Psoas muscle (tissue), 8 donors: ENCODE data around the gene KRT72. TPM values are rescaled to one million over a fixed set of nuclear protein-coding genes. Genes with fewer than 3 reads are reported as not detected.

Experiments used
- ATAC-seq, 4 donors: fragments of 200-7000 bp; cut with Tn5 transposase; one replicate each; pipeline ENCODE4 v1.9.1; 2020; ENCODE audit warnings: moderate library complexity in 3 of 4, mild to moderate bottlenecking in 2 of 4
- DNase-seq, 2 donors: peaks; one replicate each; pipeline ENCODE4 v3.0.0-alpha.2; 2020
- H3K27ac ChIP-seq: fragments of 200-600 bp; one replicate; pipeline ENCODE4 v1.8.0; 2022
- H3K27me3 ChIP-seq, 3 donors: fragments of 200-600 bp in 1 of 3; one replicate each; pipeline versions ENCODE4 v1.6.1 to v1.8.0; 2013 to 2022; ENCODE audit warnings: low read length in 2 of 3, mild to moderate bottlenecking in 2 of 3, moderate library complexity in 1 of 3; ENCODE audit not compliant: insufficient read depth in 3 of 3
- H3K36me3 ChIP-seq, 2 donors: fragments of 200-600 bp in 1 of 2; one replicate each; pipeline versions ENCODE4 v1.6.1 to v1.8.0; 2013 to 2022; ENCODE audit warnings: low read depth in 1 of 2, mild to moderate bottlenecking in 1 of 2, moderate library complexity in 1 of 2; ENCODE audit not compliant: insufficient read depth in 1 of 2
- H3K4me1 ChIP-seq: fragments of 200-600 bp; one replicate; pipeline ENCODE4 v1.8.0; 2022
- H3K4me3 ChIP-seq: fragments of 200-600 bp; one replicate; pipeline ENCODE4 v1.8.0; 2022; ENCODE audit warnings: mild to moderate bottlenecking
- H3K9me3 ChIP-seq: fragments of 200-600 bp; one replicate; pipeline ENCODE4 v1.8.0; 2022
- CTCF ChIP-seq: fragments of 200-600 bp; IDR thresholded peaks from one replicate; pipeline ENCODE4 v1.8.0; 2022; ENCODE audit warnings: antibody characterized with exemption
- WGBS, 3 donors: extraction: QIAGEN DNeasy Blood & Tissue Kit; methylation state at CpG; one replicate each; pipeline versions ENCODE4 v1.1.6 to v1.1.7; 2013; 5-methylcytosine and 5-hydroxymethylcytosine counted together
- intact Hi-C, 2 donors: fragments of 100-400 bp; cut with DNase I; formaldehyde crosslinking; loops; one replicate each; pipeline versions ENCODE4 v1.11.0 to v1.14.2; 2022
- polyA plus RNA-seq, 3 donors: library from polyadenylated mRNA; stranded (reverse); fragments of 200-250 nt; gene quantifications; one replicate each; pipeline ENCODE4 v1.2.3, GENCODE V29; 2013
- total RNA-seq, 4 donors: library from RNA; stranded (reverse); fragmentation: NEBNext Ultra II Directional in 2 of 4; extraction: Animal tissue kit (Norgen Biotek cat#: 25700) in 2 of 4; gene quantifications; one replicate each; pipeline versions ENCODE4 v1.2.1 to v1.2.4, GENCODE V29; 2021 to 2023
- donor health status: healthy with polysubstance abuse.
- donor health status: DM: no; HTN: no; CAD: no; lungs with moderate emphysema.
- donor health status: Bipolar disorder and iron deficiency.
- donor health status: healthy.
- donor health status: DM: yes; HTN: yes; CAD: no.
- donor health status: DM: no; HTN: no; CAD: no.
- donor health status: DM: no; HTN: no; CAD: no.
- donor health status: DM: yes; HTN: yes; CAD: no.

The KRT72 gene
- total and polyA plus RNA-seq, 7 donors, result not detected

GRCh38 chr12:52616680-52617402 lies 15.6 kb upstream of the KRT72 start:
- Histone ChIP-seq H3K27me3 (peaks cover 0 to 3% (median 0%) of the 10 kb centered on the region in 3 donors), H3K4me1 (no peaks in the 10 kb centered on the region), H3K9me3 (no peaks in the 10 kb centered on the region), H3K4me3 (no peak overlapping the region), H3K27ac (no peak overlapping the region), H3K36me3 (no peaks in the 10 kb centered on the region)
- intact Hi-C loops, result no loop called here
- 79 to 87% (median 79%) methylated on average over 10 of the region's 10 CpGs for WGBS, 3 donors
- ATAC-seq (no peak), DNase-seq (no peak)
- TF ChIP-seq CTCF, result no peak

DNA sequence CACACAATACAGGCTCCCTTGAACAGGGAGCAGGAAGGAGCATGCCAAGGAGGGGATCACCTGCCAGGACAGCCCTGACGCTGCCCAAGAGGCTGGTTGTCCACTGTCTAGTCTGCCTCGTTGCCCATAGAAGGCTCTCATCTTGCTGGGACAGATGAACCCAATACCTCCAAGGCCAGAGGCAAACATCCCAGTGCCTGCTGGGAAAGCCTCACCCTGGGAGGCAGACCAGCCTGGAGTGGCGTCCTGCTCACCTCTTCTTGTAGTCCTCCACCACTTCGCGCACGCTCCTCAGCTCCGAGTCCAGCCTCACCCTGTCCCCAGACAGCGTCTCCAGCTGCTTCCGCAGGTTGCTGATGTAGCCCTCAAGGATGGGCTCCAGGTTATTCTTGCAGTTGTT lies 14.6 kb upstream of the KRT72 start:
- Histone ChIP-seq H3K4me3 (no peak overlapping the region), H3K36me3 (no peaks in the 10 kb centered on the region), H3K27me3 (no peaks in the 10 kb centered on the region), H3K27ac (no peak overlapping the region), H3K4me1 (no peaks in the 10 kb centered on the region), H3K9me3 (no peaks in the 10 kb centered on the region)
- TF ChIP-seq CTCF, result no peak
- intact Hi-C loops, result no loop called here
- DNase-seq (no peak), ATAC-seq (no peak)
- 76 to 87% (median 79%) methylated on average over 9 of the region's 9 CpGs for WGBS, 3 donors

DNA sequence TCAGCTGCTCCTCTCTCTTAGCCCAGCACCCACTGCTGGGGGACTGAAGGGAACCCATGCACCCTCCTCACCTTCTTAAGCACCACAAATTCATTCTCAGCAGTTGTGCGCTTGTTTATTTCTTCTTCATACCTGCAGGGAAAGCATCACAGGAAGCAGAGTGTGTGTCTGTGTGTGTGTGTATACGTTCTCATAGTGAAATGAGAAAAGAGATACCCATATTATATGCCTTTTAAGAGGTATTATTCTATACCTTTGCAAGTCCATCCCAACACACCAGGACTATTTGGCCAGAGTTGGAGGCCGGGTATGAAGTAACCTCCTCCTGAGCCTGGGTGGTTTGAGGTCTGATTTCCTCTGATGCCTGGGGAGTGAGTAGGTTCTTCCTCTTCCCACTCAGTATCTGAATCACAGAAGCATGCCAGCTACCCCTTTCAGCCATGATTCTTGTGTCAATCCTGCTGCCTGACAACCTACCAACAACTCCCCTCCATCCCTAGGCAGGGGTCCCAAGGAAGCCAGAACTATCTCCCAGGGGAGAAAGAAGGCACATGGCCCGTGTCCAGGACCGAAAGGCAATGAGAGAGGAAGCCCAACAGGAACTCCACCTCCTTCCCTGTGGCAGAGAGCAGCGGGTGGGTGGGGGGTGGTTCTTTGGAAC lies 14.1 kb upstream of the KRT72 start:
- H3K9me3 ChIP-seq, result no peaks in the 10 kb centered on the region
- no peak overlapping the region for H3K27ac ChIP-seq
- 49 to 55% (median 50%) methylated on average over 6 of the region's 6 CpGs for WGBS, 3 donors
- H3K27me3 ChIP-seq, result peaks cover 0 to 4% (median 0%) of the 10 kb centered on the region in 3 donors
- intact Hi-C loops, result no loop called here
- no peaks in the 10 kb centered on the region for H3K36me3 ChIP-seq
- TF ChIP-seq CTCF, result no peak
- no peak overlapping the region for H3K4me3 ChIP-seq
- ATAC-seq, result no peak
- H3K4me1 ChIP-seq, result no peaks in the 10 kb centered on the region
- no peak for DNase-seq

- no peak overlapping the region for H3K27ac ChIP-seq
- no peaks in the 10 kb centered on the region for H3K36me3 ChIP-seq
- no peaks in the 10 kb centered on the region for H3K4me1 ChIP-seq
- TF ChIP-seq CTCF, result no peak
- ATAC-seq (no peak), DNase-seq (no peak)
- no peak overlapping the region for H3K4me3 ChIP-seq
- H3K27me3 ChIP-seq, result peaks cover 0 to 9% (median 0%) of the 10 kb centered on the region in 3 donors
- intact Hi-C loops, result no loop called here
- WGBS, 3 donors, result 80 to 87% (median 86%) methylated on average over 10 of the region's 10 CpGs
- no peaks in the 10 kb centered on the region for H3K9me3 ChIP-seq
Measured at GRCh38 chr12:52614381-52615207, 13.3 kb upstream of the KRT72 start.
